Lower leg skin (tissue), 3 donors: ENCODE data around the gene C1D.

Experiments
- POLR2A ChIP-seq, 2 donors: fragments of 450-650 bp; IDR thresholded peaks; one replicate each; pipeline ENCODE4 v1.6.1; 2016 to 2017; ENCODE audit warnings: antibody characterized with exemption in 2 of 2, mild to moderate bottlenecking in 1 of 2, moderate library complexity in 1 of 2
- TF ChIP-seq, protein P1 (sequence below), 3 donors: fragments of 450-650 bp; IDR thresholded peaks; one replicate each; pipeline ENCODE4 v1.5.1; 2016; ENCODE audit warnings: antibody characterized with exemption in 3 of 3, mild to moderate bottlenecking in 3 of 3, moderate library complexity in 2 of 3

DNA sequence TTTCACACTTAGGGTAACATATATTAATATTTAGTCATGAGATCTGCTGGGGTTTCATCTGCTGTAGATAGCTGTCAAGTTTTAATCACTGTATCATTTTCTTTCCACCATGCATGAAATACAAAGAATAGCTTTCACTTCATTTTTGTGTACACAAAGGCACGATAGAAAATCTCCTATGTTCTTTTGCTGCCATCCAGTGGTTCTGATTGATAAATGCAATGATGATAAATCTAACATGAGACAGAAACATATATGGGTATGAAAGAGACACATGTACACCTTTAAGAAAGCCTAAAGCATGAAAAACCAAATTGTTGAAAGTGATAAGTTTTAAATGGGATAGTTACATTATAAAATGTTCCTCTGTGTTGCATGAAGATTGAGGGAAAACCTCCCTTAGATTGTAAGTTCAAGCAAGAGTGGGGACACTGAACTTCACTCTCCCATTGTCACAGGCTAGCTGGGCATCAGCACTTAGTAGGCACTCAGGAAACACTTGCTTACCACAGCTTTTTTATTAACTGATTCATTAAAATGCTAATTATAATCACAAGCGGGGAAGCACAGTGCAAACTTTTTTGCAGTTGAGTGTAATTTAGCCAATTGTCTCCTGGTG is 31.2 kb downstream of the C1D start:
- TF ChIP-seq POLR2A (IDR thresholded peaks at IDR 0.05) = no peak
- TF ChIP-seq, protein P1, sequence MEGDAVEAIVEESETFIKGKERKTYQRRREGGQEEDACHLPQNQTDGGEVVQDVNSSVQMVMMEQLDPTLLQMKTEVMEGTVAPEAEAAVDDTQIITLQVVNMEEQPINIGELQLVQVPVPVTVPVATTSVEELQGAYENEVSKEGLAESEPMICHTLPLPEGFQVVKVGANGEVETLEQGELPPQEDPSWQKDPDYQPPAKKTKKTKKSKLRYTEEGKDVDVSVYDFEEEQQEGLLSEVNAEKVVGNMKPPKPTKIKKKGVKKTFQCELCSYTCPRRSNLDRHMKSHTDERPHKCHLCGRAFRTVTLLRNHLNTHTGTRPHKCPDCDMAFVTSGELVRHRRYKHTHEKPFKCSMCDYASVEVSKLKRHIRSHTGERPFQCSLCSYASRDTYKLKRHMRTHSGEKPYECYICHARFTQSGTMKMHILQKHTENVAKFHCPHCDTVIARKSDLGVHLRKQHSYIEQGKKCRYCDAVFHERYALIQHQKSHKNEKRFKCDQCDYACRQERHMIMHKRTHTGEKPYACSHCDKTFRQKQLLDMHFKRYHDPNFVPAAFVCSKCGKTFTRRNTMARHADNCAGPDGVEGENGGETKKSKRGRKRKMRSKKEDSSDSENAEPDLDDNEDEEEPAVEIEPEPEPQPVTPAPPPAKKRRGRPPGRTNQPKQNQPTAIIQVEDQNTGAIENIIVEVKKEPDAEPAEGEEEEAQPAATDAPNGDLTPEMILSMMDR (IDR thresholded peaks at IDR 0.05) = no peak
